GM18519 (cell line): Measurements from ENCODE around the gene TBCD.

ENCODE experiments used
- ATAC-seq: cut with Tn5 transposase; IDR thresholded peaks from one replicate; pipeline ENCODE4 v1.9.1; 2021; ENCODE audit warnings: mild to moderate bottlenecking, moderate library complexity; ENCODE audit not compliant: unreplicated experiment, low FRiP score

The TBCD gene

GRCh38 chr17:82808006-82808405, 56.1 kb downstream of the TBCD start:
- ATAC-seq, result no peak

GRCh38 chr17:82808921-82809905, 57.3 kb downstream of the TBCD start:
- no peak for ATAC-seq

GRCh38 chr17:82810644-82811430, 59.0 kb downstream of the TBCD start:
- no peak for ATAC-seq

- ATAC-seq, result no peak
Observed at GRCh38 chr17:82812058-82812457, 60.2 kb downstream of the TBCD start.

GRCh38 chr17:82812601-82813000, 60.7 kb downstream of the TBCD start:
- no peak for ATAC-seq

- ATAC-seq, result no peak
Observed at GRCh38 chr17:82813299-82814051, 61.6 kb downstream of the TBCD start.

- no peak for ATAC-seq
Observed at GRCh38 chr17:82814834-82815233, 63.0 kb downstream of the TBCD start.

- no peak for ATAC-seq
Observed at GRCh38 chr17:82815354-82815753, 63.5 kb downstream of the TBCD start.

GRCh38 chr17:82815790-82816305, 64.0 kb downstream of the TBCD start:
- ATAC-seq, result no peak

- no peak for ATAC-seq
Observed at GRCh38 chr17:82816358-82816757, 64.5 kb downstream of the TBCD start.

GRCh38 chr17:82817947-82818346, 66.1 kb downstream of the TBCD start:
- no peak for ATAC-seq

- no peak for ATAC-seq
Observed at GRCh38 chr17:82820278-82821251, 68.7 kb downstream of the TBCD start.

GRCh38 chr17:82821554-82821953, 69.7 kb downstream of the TBCD start:
- no peak for ATAC-seq

- ATAC-seq, result no peak
Observed at GRCh38 chr17:82822281-82822680, 70.4 kb downstream of the TBCD start.

- ATAC-seq, result no peak
Observed at GRCh38 chr17:82823004-82823403, 71.1 kb downstream of the TBCD start.

- ATAC-seq, result no peak
Observed at GRCh38 chr17:82825540-82826124, 73.8 kb downstream of the TBCD start.

GRCh38 chr17:82826211-82826610, 74.3 kb downstream of the TBCD start:
- no peak for ATAC-seq

GRCh38 chr17:82826956-82827355, 75.1 kb downstream of the TBCD start:
- ATAC-seq, result no peak

GRCh38 chr17:82828875-82829487, 77.1 kb downstream of the TBCD start:
- no peak for ATAC-seq
